NCI-H82 treated with DMSO at 0.1 percent for 48 hours (cell line): ENCODE results near the gene COMMD4.
"Not testable (repeated sequence)": the region's sequence is repeated elsewhere in the genome, so short reads cannot be mapped to it uniquely, and the experiment has no call there.

ENCODE experiments used
- DNase-seq: peaks from one replicate; lab custom pipeline; 2025; ENCODE audit not compliant: unreplicated experiment; lab: John Stamatoyannopoulos, UW

Gene COMMD4

DNA sequence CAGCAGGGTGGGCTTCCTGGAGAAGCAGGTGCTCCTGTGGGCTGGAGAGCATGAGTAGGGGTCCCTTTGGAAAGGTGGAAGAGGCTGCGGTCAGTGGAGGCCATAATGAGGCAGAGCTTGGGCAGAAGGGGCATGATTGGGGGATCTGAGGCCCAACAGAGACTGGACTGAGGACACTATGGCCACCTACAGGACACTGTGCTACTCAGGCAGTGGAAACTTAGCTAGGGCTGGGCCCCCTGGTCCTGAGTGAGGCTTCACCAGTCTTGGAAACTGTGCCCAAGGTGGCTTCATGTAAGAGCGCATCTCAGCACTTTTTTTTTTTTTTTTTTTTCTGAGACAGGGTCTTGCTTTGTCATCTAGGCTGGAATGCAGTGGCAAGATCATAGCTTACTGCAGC lies 6.3 kb upstream of the COMMD4 start:
- no peak for DNase-seq

DNA sequence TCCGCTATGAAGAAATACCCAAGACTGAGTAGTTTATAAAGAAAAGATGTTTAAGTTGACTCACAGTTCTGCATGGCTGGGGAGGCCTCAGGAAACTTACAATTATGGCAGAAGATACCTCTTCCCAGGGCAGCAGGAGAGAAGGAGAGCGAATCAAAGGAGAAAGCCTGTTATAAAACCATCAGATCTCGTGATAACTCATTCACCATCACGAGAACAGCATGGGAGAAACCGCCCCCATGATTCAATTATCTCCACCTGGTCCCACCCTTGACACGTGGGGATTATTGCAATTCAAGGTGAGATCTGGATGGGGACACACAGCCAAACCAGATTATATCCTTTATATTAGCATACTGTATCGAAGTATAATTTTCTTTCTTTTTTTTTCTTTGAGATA lies 3.8 kb upstream of the COMMD4 start:
- not testable (repeated sequence) for DNase-seq

DNA sequence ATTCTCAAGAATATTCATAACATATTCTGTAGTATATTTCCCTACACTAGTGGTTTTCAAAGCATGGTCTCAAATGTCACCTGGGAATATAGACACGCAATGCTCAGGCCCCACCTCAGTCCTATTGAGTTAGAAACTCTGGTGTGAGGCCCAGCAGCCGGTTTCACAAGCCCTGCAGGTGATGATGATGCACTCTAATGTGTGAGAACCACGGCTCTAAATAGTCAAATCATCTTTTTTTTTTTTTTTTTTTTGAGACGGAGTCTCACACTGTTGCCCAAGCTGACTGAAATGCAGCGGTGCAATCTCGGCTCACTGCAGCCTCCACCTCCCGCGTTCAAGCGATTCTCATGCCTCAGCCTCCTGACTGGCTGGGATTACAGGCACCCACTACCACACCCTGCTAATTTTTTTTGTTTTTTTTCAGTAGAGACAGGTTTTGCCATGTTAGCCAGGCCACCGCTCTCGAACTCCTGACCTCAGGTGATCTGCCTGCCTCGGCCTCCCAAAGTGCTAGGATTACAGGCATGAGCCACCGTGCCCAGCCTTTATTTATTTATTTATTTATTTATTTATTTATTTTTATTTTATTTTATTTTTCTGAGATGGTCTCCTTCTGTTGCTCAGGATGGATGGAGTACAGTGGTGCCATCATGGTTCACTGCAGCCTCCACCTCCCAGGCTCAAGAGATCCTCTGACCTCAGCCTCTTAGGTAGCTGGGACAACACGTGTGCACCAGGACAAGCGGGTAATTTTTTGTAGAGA lies 2.0 kb upstream of the COMMD4 start:
- DNase-seq, result not testable (repeated sequence)

DNA sequence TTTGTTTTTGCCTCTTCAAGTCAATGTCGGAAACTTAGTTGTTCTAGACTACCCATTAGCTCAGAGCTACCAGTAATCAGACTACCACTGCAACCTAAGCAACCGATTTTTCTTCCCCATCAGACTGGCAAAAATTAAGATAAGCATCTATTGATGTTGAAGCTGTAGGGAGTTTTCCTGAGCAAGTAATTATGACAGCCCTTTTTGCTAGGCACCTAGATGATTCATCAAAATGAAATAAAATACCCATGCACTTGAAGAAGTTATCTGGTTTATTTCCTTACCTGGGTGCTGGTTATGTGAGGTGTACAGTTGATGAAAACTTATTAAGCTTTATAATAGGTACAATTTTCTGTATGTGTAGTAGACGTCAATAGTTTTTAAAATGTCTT lies 554 bp upstream of the COMMD4 start:
- no peak for DNase-seq

DNA sequence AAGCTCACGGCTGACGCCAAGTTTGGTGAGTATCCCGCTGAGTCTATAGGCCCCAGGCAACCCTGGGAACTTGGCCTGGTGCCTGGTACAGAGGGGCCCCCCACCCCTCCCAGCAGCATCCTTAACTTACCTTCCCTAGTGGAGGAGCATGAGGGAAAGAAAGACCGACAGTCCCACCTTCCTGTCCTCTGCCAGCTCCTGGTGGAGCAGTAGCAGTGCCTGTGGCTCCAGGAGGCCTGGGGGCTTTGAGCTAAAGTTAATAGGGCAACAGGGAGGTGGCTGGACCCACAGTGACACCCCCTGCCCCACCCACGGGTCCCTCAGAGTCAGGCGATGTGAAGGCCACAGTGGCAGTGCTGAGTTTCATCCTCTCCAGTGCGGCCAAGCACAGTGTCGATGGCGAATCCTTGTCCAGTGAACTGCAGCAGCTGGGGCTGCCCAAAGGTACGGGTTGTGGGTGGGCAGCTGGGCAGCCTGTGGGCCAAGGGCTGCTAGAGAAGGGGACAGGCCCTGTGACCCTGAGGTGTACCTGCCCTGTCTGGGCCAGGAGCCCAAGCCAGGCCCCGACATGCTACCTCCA lies 2.9 kb downstream of the COMMD4 start:
- DNase-seq, result no peak

DNA sequence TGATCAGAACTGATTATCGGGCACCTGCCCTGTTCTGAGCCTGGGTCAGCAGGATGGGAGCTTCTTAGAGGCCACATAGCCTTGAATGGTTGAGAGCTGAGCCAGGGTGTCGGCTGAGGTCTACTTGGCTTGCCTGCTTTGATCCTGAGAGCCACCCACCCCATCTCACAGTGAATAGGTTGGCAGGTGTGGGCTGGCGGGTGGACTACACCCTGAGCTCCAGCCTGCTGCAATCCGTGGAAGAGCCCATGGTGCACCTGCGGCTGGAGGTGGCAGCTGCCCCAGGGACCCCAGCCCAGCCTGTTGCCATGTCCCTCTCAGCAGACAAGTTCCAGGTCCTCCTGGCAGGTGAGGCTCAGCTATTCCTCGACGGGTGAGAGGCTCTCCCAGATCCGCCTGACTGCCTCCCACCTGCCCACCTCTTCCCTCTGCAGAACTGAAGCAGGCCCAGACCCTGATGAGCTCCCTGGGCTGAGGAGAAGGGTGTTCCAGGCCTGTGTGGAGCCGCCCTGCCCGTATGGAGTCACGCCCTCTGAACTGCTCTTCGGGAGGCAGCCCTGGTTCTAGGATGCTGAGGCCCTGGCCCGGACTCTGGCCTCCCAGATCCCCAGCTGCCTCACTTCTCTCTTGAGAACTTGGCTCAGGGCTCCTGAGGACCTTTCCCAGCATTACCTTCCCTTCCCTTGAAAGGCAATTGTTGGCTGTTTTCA lies 3.8 kb downstream of the COMMD4 start:
- no peak for DNase-seq

DNA sequence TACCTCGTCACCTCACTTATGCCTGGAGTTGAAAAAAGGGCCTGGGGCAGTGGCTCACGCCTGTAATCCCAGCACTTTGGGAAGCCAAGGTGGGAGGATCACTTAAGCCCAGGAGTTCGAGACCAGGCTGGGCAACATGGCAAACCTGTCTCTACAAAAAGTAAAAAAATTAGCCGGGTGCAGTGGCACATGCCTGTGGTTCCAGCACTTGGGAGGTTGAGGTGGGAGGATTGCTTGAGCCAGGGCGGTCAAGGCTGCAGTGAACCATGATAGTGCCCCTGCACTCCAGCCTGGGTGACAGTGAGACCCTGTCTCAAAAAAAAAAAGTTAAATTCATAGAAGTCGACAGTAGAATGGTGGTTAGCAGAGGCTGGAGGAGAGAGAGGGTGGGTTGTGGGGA lies 6.4 kb downstream of the COMMD4 start:
- DNase-seq, result no peak

DNA sequence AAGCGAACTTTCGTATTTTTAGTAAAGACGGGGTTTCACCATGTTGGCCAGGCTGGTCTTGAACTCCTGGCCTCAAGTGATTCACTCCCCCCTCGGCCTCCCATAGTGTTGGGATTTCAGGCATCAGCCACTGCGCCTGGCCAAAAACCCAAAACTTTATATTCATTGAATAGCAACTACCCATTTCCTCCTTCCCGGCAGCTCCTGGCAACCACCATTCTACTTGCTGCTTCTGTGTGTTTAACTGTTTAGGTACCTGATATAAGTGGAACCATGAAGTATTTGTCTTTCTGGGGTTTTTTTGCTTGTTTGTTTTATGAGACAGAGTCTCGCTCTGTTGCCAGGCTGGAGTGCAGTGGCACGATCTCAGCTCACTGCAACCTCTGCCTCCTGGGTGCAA lies 8.1 kb downstream of the COMMD4 start:
- not testable (repeated sequence) for DNase-seq

DNA sequence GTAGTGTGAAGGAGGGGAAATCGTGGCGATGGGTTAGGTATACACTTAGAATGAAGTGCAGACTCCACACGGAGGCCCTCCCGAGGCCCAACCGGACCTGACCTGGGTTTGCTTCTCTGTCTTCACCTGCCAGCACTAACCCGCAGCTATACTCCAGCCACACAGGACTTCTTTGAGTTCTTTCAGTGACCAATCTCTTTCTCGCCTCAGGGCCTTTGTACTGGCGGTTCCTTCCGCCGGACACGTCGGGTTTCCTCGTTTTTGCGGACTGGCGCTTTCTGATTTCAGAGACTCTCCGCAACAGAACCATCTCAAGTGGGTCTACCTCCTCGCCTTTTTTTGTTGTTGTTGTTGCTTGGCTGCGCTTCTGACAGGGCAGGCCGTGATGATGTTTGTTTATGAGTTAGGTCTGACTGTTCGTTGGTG lies 10.9 kb downstream of the COMMD4 start, which contains the start of gene NEIL1:
TSS of gene NEIL1 (plus strand) at position 244 of the 426 bp plus-strand sequence. CDS start 1,867 bp downstream, outside the sequence.
- no peak for DNase-seq

DNA sequence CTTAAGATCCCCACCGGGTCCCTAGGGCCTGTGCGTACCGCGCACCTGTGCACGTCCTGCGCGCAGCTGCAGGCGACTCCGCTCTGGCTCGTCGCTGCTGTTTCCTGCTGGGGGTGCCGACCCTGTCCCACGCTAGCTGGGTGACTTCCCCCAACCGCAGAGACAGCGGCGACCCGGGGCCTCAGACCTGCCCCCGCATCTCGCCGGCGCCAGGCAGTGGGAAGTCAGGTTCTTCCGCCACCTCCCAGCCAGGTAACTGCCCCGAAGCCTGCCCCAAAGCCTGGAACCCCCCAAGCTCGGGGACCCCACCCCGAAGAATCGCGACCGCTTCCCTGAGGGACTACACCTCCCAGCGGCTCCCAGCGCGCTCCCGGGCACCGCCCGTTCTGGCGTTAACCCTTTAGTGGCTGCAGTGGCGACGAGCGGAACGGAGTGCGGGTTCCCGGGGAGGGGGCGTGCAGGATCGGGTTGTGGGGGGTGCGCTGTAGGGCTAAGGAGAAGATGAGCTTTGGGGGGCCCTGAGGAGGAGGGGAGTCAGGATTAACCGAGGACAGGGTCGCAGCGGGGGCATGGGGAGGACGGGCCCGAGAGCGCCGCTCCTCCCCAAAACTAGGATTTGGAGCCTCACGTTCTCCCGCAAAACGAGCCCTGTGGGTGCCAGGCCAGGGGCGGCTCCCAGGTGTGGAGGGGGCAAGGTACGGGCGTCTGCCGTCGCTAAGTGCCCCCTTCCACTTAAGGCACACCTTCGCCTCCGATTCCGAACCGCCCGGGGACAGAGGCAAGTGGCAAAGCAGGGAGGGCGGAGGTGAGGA lies 11.6 kb downstream of the COMMD4 start:
- DNase-seq, result no peak

DNA sequence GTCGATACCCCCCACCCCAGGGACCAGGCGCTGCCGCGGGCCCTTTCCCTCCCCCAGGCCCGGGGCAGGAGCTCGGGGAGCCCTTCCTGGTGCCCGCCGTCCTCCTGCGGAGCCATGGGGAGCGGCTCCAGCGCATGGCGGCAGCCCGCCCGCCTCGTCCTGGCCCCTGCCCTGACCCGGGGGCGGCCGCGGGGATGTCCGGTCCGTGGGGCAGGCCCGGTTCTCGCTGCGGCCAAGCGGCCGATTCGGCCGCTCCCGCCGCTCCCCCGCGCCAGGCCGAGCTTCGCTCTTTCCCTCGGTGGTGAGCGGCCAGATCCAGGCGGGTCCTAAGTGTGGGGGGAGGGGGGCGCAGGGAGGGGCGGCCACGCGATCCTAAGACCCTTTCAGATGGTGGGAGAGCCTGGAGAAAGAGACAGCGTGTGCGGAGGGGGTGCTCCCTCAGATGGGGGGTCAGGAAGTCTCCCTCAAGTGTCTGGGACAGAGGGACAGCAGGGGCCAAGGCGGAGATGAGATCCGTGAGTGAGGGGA lies 12.2 kb downstream of the COMMD4 start:
- no peak for DNase-seq

DNA sequence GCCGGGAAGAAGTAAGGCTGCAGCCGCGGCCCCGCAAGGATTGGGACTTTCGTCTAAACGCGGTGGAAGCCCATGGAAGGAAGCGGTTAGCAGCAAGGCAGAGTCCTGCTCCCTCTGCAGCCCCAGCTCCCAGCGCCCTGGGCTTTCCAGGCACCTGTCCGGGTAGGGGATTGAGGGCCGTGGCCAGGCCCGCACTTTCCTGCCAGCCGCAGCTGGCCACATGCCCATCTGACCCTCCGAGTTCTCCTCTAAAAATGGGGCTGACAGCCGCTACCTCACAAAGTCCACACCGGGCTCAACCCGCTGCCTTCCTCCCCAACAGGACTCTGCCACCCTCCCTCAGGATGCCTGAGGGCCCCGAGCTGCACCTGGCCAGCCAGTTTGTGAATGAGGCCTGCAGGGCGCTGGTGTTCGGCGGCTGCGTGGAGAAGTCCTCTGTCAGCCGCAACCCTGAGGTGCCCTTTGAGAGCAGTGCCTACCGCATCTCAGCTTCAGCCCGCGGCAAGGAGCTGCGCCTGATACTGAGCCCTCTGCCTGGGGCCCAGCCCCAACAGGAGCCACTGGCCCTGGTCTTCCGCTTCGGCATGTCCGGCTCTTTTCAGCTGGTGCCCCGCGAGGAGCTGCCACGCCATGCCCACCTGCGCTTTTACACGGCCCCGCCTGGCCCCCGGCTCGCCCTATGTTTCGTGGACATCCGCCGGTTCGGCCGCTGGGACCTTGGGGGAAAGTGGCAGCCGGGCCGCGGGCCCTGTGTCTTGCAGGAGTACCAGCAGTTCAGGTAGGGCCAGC lies 12.9 kb downstream of the COMMD4 start:
- no peak for DNase-seq

DNA sequence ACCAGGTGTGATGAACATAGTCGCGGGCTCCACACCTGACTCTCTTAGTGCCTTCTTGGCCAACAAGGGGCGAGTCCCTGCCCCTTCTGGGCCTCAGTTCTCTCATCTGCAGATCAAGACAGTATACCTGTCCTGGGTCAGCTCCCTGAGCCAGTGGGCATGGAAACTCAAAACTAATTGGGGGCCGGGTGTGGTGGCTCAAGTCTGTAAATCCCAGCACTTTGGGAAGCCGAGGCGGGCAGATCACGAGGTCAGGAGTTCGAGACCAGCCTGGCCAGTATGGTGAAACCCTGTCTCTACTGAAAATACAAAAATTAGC lies 13.4 kb downstream of the COMMD4 start:
- not testable (repeated sequence) for DNase-seq

DNA sequence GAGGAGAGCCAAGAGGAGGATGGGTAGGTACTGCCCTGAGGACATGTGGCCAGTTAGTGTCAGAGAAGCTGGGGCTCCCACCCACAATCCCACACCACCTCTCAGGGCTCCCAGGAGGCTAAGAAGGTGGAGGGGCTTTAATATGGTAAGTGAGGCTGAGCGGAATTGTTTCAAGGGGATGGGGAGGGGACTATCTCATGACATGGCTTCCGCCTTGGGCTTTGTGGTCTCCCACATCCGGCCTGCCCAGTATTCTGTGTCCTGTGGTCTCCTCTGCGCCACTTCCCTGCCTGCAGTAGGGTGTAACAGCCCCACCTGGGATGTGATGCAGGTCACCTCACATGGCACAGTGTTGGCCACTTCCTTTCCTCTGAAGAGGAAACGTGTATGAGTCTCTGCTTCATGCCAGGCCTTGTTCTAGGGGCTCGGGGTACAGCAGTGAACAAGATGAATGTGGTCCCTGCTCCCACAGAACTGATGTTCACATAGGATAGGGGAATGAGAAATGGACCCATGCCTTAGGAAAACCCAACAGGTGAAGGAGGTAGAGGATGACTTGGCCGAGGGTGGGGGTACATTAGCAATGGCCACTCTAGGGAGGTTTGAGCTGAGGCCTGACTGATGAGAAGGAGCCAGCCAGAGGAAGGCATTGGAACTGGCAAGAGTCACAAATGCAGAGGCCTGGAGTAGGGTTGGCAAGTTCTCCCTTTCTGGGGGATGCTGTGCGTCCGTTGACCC lies 14.2 kb downstream of the COMMD4 start:
- no peak for DNase-seq

DNA sequence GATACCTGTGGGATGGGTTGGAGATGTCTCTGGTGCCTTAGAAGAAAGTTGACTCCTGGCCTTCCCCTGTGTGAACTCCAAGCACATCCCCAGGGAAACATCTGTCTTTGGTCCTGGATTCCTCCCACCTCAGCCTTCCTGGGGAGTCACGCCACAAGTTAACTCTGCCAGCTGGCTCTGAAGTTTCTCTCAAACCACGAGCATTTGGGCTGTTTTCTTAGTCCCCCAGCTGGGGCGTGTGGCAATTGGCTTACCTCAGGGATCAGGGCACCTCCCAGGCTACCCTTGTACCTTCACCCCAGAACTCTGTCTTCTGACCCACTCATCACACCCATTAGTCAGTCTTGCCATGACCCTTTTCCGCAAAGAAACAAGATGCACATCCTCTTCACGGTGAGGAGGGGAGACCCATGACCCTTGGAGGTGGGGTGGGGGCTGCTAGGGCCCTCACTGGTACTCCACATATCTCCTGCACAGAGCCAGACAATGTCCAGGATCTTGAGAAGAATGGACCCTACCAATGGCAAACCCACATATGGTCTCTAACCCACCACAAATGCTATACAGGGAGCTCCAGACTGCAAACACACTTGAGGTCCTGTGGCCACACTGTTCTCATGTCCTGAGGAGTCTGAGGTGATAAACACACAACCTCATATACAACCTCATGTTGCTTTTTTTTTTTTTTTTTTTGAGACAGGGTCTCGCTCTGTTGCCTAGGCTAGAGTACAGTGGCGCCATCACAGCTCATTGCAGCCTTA lies 14.9 kb downstream of the COMMD4 start:
- DNase-seq, result no peak

DNA sequence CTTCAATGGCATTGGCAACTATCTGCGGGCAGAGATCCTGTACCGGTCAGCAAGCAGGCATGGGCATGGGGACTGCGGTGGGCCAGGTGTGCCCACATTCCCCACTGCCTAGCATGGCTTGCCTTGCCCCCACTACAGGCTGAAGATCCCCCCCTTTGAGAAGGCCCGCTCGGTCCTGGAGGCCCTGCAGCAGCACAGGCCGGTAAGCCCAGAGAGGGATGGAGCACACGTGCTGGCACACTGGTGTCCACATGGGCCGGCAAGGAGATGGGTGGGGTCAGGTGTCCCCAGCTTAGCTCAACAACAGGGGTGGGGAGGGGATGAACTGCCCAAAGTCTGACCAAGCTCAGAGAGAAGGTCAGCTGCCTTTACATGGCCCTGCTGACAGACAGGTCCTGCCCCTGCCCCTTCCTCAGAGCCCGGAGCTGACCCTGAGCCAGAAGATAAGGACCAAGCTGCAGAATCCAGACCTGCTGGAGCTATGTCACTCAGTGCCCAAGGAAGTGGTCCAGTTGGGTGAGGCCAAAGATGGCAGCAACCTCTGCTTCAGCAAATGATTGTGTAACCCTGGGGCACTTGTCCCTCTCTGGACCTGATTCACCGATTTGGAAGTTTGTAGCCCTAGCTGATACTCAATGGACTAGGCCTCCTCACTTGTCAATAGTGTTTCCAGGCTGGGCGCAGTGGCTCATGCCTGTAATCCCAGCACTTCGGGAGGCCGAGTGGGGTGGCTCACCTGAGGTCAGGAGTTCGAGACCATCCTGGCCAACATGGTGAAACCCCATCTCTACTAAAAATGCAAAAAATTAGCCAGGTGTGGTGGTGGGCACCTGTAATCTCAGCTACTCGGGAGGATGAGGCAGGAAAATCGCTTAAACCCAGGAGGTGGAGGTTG lies 16.6 kb downstream of the COMMD4 start:
- DNase-seq, result no peak

DNA sequence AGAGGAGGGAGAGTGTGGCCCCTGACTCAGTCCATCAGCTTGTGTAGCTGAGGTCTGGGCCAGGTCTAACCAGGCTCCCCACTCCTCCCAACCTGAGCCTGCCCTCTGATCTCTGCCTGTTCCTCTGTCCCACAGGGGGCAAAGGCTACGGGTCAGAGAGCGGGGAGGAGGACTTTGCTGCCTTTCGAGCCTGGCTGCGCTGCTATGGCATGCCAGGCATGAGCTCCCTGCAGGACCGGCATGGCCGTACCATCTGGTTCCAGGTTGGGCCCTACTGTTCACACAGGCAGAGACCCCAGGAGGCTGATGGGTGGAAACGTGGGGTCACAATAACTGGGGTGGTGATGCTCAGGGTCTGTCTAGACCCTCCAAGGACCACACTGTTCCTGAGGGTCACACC lies 17.7 kb downstream of the COMMD4 start:
- DNase-seq, result no peak

DNA sequence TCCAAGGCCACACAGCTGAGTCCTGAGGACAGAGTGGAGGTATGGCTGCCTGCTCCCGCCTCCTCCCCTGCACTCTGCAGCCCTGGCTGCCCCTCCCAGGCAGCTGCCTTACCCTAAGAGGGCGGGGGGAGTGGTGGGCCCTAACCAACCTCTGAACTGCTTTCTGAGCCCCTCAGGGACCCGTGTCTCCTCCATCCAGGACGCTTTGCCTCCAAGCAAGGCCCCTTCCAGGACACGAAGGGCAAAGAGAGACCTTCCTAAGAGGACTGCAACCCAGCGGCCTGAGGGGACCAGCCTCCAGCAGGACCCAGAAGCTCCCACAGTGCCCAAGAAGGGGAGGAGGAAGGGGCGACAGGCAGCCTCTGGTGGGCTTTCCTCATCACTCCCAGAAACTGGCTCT lies 18.6 kb downstream of the COMMD4 start:
- no peak for DNase-seq
